CD4-positive, alpha-beta T cell (primary cell): ENCODE results near the gene UBA3. TPM values are rescaled to one million over a fixed set of nuclear protein-coding genes. Genes with fewer than 3 reads are reported as not detected.

Experiments
- ATAC-seq: fragments of 200-7000 bp; cut with Tn5 transposase; one replicate; pipeline ENCODE4 v1.10.0; 2022; ENCODE audit warnings: mild to moderate bottlenecking; ENCODE audit not compliant: poor library complexity
- CTCF ChIA-PET: fragments of 350-600 bp; sonication (Branson Sonifier 250); formaldehyde crosslinking; loops from one replicate; lab custom pipeline; 2021; ENCODE audit warnings: antibody characterized with exemption, inconsistent platforms; lab: Charles Lee
- POLR2A ChIA-PET: fragments of 350-600 bp; sonication (Branson Sonifier 250); formaldehyde crosslinking; loops from one replicate; lab custom pipeline; 2021; ENCODE audit warnings: antibody characterized with exemption, inconsistent platforms; lab: Charles Lee
- DNase-seq, 14 experiments: peaks; one replicate each; pipeline ENCODE4 v3.0.0-alpha.2; 2013 to 2020; ENCODE audit warnings: mixed read lengths in 2 of 14
- H3K27ac ChIP-seq, 2 donors: one replicate each; pipeline versions ENCODE4 v1.5.1 to v1.7.0; 2013; ENCODE audit warnings: low read length in 2 of 2, low read depth in 1 of 2, mild to moderate bottlenecking in 1 of 2
- H3K27me3 ChIP-seq, 2 experiments: 1 replicate in 1 of 2; 2 replicates in 1 of 2; pipeline versions ENCODE4 v1.6.1 to v1.7.0; 2013; ENCODE audit warnings: low read length in 2 of 2, control low read depth in 1 of 2, mild to moderate bottlenecking in 1 of 2, moderate library complexity in 1 of 2; ENCODE audit not compliant: insufficient read depth in 2 of 2, control insufficient read depth in 1 of 2
- H3K36me3 ChIP-seq: one replicate; pipeline ENCODE4 v1.6.1; 2013; ENCODE audit warnings: low read length, control low read depth; ENCODE audit not compliant: insufficient read depth
- H3K4me1 ChIP-seq: one replicate; pipeline ENCODE4 v1.6.1; 2013; ENCODE audit warnings: low read length, control low read depth; ENCODE audit not compliant: insufficient read depth
- H3K4me3 ChIP-seq: one replicate; pipeline ENCODE4 v1.5.1; 2013; ENCODE audit warnings: mild to moderate bottlenecking, low read length, moderate library complexity
- H3K9me3 ChIP-seq, 2 experiments: 1 replicate in 1 of 2; 2 replicates in 1 of 2; pipeline versions ENCODE4 v1.6.1 to v1.7.0; 2013; ENCODE audit warnings: low read length in 2 of 2, mild to moderate bottlenecking in 2 of 2, control low read depth in 1 of 2, moderate library complexity in 1 of 2; ENCODE audit not compliant: control insufficient read depth in 1 of 2, insufficient read depth in 1 of 2
- H3K27ac Mint-ChIP-seq: one replicate; pipeline ENCODE4 v1.8.0; 2020; ENCODE audit warnings: mixed read lengths
- H3K27me3 Mint-ChIP-seq: one replicate; pipeline ENCODE4 v1.8.0; 2021; ENCODE audit warnings: mixed read lengths
- H3K36me3 Mint-ChIP-seq: one replicate; pipeline ENCODE4 v1.8.0; 2021; ENCODE audit warnings: low read depth, mixed read lengths
- H3K4me1 Mint-ChIP-seq: one replicate; pipeline ENCODE4 v1.8.0; 2021; ENCODE audit warnings: low read depth, mixed read lengths
- H3K4me3 Mint-ChIP-seq: one replicate; pipeline ENCODE4 v1.8.0; 2020; ENCODE audit warnings: mild to moderate bottlenecking, mixed read lengths
- H3K9me3 Mint-ChIP-seq: one replicate; pipeline ENCODE4 v1.8.0; 2020; ENCODE audit warnings: mixed read lengths
- CTCF ChIP-seq: fragments of 200-600 bp; IDR thresholded peaks from one replicate; pipeline ENCODE4 v1.8.0; 2022; ENCODE audit warnings: antibody characterized with exemption, mild to moderate bottlenecking
- intact Hi-C, 2 experiments: fragments of 100-400 bp; cut with DNase I in 1 of 2; cut with micrococcal nuclease in 1 of 2; formaldehyde crosslinking; loops; one replicate each; pipeline versions ENCODE4 v1.15.1 to v1.9.0; 2023 to 2025; cut with DNase I, micrococcal nuclease
- total RNA-seq, 174 experiments: library from RNA in 2 of 174; stranded (reverse) in 2 of 174; gene quantifications; one replicate each; pipeline ENCODE4 v1.2.3 and lab custom pipeline; 2021 to 2026

The UBA3 gene
- total RNA-seq, 2 experiments from 2014 or later: 33.4 to 43.9 TPM

DNA sequence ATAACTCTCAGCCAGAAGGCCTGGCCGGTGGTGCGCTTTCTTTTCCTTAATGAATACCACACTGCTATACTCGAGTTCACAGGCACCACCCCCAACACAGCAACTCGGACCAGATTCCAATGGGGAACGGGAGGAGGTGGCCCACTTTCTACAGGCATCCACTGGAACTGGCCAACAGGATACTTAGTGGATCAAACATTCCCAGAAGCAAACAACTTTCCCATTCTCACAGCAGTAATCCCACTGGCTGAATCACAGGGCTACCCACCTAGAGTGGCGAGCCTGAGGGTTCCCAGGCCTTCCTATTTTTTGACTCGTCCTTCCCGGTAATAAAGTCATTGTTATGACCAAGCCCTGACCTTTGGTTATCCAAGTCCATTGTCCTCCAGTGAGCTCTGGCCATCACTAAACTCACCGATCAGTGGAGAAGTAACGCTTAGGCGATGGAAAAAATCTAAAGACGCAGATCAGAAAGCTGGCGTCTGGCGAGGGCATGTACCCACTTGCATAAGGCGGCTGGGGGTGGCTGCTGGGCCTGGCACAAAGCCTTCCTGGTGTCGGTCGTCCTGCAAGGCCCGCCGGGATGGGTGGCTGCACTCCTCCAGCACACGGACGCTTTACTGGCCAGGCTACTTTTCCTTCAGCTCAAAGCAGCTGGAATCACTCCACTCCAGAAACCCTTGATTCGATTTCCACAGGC is 67.9 kb downstream of the UBA3 start:
- peak overlapping the region; percentile 16 for H3K27ac Mint-ChIP-seq
- intact Hi-C loops: loop anchor here (5.0 to 10.0 kb wide), 3 partner anchors 35 to 293 kb away; partner anchors contain the start of gene TMF1 (in 1 of the 2)
- ChIA-PET CTCF (no interaction called here), POLR2A (interaction anchor here (2.3 to 2.5 kb wide), 2 partner anchors 39 to 74 kb away, joined by 11 to 14 read pairs; partner anchors contain the start of genes ARL6IP5 and TMF1)
- Histone ChIP-seq H3K4me1 (peaks cover 17% of the 10 kb centered on the region), H3K36me3 (no peaks in the 10 kb centered on the region), H3K4me3 (peak overlapping the region; percentile 77), H3K27me3 (no peaks in the 10 kb centered on the region), H3K27ac (peak overlapping the region; percentile 10 to 20), H3K9me3 (no peaks in the 10 kb centered on the region)
- DNase-seq: peak in 3 of 14 experiments; percentile 3 to 28 (median 9)
- TF ChIP-seq CTCF: no peak
- no peak for ATAC-seq
- no peaks in the 10 kb centered on the region for H3K9me3 Mint-ChIP-seq
- no peaks in the 10 kb centered on the region for H3K27me3 Mint-ChIP-seq
- H3K36me3 Mint-ChIP-seq: peaks cover 11% of the 10 kb centered on the region
- H3K4me1 Mint-ChIP-seq: peaks cover 34% of the 10 kb centered on the region
- H3K4me3 Mint-ChIP-seq: peak overlapping the region; percentile 94

GRCh38 chr3:69011096-69011730 is 69.0 kb downstream of the UBA3 start:
- no peak for DNase-seq
- CTCF ChIA-PET: no interaction called here
- peaks cover 34% of the 10 kb centered on the region for H3K4me1 Mint-ChIP-seq
- Histone ChIP-seq H3K9me3 (no peaks in the 10 kb centered on the region), H3K4me1 (peaks cover 17% of the 10 kb centered on the region), H3K27me3 (no peaks in the 10 kb centered on the region), H3K4me3 (no peak overlapping the region), H3K36me3 (peaks cover 9% of the 10 kb centered on the region), H3K27ac (no peak overlapping the region)
- intact Hi-C loops: loop anchor here (5.0 to 10.0 kb wide), 3 partner anchors 36 to 294 kb away; partner anchors contain the start of gene TMF1 (in 1 of the 2)
- POLR2A ChIA-PET: interaction anchor here (0.8 to 1.1 kb wide), 2 partner anchors 9 to 41 kb away, joined by 3 to 4 read pairs; partner anchors contain the start of gene TMF1
- ATAC-seq: no peak
- H3K36me3 Mint-ChIP-seq: peaks cover 20% of the 10 kb centered on the region
- no peaks in the 10 kb centered on the region for H3K9me3 Mint-ChIP-seq
- peak overlapping the region; percentile 80 for H3K4me3 Mint-ChIP-seq
- no peaks in the 10 kb centered on the region for H3K27me3 Mint-ChIP-seq
- TF ChIP-seq CTCF: no peak
- peak overlapping the region; percentile 16 for H3K27ac Mint-ChIP-seq

GRCh38 chr3:69009559-69010410 is 70.4 kb downstream of the UBA3 start:
- no peak overlapping the region for H3K27ac ChIP-seq
- H3K27me3 ChIP-seq: no peaks in the 10 kb centered on the region
- H3K27me3 Mint-ChIP-seq: no peaks in the 10 kb centered on the region
- H3K27ac Mint-ChIP-seq: peak overlapping the region; percentile 16
- DNase-seq: no peak
- ChIA-PET POLR2A (interaction anchor here (1.1 kb wide), 1 partner anchor 10 kb away, joined by 4 read pairs; no protein-coding TSS in a partner anchor), CTCF (no interaction called here)
- H3K9me3 ChIP-seq: no peaks in the 10 kb centered on the region
- H3K36me3 Mint-ChIP-seq: peaks cover 35% of the 10 kb centered on the region
- H3K9me3 Mint-ChIP-seq: no peaks in the 10 kb centered on the region
- H3K4me1 Mint-ChIP-seq: peaks cover 29% of the 10 kb centered on the region
- H3K4me3 ChIP-seq: no peak overlapping the region
- peaks cover 16% of the 10 kb centered on the region for H3K4me1 ChIP-seq
- H3K36me3 ChIP-seq: peaks cover 17% of the 10 kb centered on the region
- intact Hi-C loops: loop anchor here (5.0 to 10.0 kb wide), 3 partner anchors 38 to 295 kb away; partner anchors contain the start of gene TMF1 (in 1 of the 2)
- no peak for TF ChIP-seq CTCF
- no peak for ATAC-seq
- H3K4me3 Mint-ChIP-seq: no peak overlapping the region
